Coronary artery (tissue), 2 donors: Measurements from ENCODE around the gene TRIP4.

Source experiments
- DNase-seq: peaks from one replicate; pipeline ENCODE4 v3.0.0-alpha.2; 2017; ENCODE audit warnings: low spot score
- H3K27ac ChIP-seq, 2 donors: fragments of 200-600 bp; sonication (generic); one replicate each; pipeline ENCODE4 v1.5.1; 2016 to 2019
- H3K4me3 ChIP-seq: fragments of 200-600 bp; sonication (generic); 2 replicates; pipeline ENCODE4 v1.5.1; 2016; ENCODE audit warnings: mild to moderate bottlenecking, moderate library complexity
- CTCF ChIP-seq: fragments of 200-600 bp; sonication (generic); IDR thresholded peaks from one replicate; pipeline ENCODE4 v1.5.1; 2019; ENCODE audit warnings: antibody characterized with exemption

The TRIP4 gene

GRCh38 chr15:64430000-64430735 is 42.5 kb downstream of the TRIP4 start:
- no peak for DNase-seq
- Histone ChIP-seq H3K4me3 (no peak overlapping the region), H3K27ac (peak overlapping the region; percentile 9 to 13)
- TF ChIP-seq CTCF: no peak

GRCh38 chr15:64437982-64438381 is 50.3 kb downstream of the TRIP4 start:
- no peak overlapping the region for H3K27ac ChIP-seq
- no peak for TF ChIP-seq CTCF
- H3K4me3 ChIP-seq: no peak overlapping the region
- DNase-seq: no peak

- Histone ChIP-seq H3K27ac (no peak overlapping the region), H3K4me3 (no peak overlapping the region)
- no peak for DNase-seq
- no peak for TF ChIP-seq CTCF
Measured at GRCh38 chr15:64438653-64439447, 51.2 kb downstream of the TRIP4 start.

- no peak for DNase-seq
- no peak for TF ChIP-seq CTCF
Measured at GRCh38 chr15:64441852-64442251, 54.2 kb downstream of the TRIP4 start.

GRCh38 chr15:64443016-64443415 is 55.4 kb downstream of the TRIP4 start:
- H3K27ac ChIP-seq: peak overlapping the region in 1 of 2 donors; percentile 33
- H3K4me3 ChIP-seq: no peak overlapping the region
- no peak for TF ChIP-seq CTCF
- DNase-seq: no peak

More at GRCh38 chr15:64441852-64442251, 54.2 kb downstream of the TRIP4 start:
- no peak overlapping the region for H3K4me3 ChIP-seq
- H3K27ac ChIP-seq: no peak overlapping the region

- Histone ChIP-seq H3K4me3 (no peak overlapping the region), H3K27ac (peak overlapping the region in 1 of 2 donors; percentile 33)
- no peak for DNase-seq
- TF ChIP-seq CTCF: no peak
Measured at GRCh38 chr15:64443747-64444621, 56.3 kb downstream of the TRIP4 start.
